Stimulated activated CD4-positive, alpha-beta T cell treated with anti-CD3 and anti-CD28 coated beads, TNF-alpha, amount 100 ng/mL, for 1 hour (primary cell): Measurements from ENCODE around the gene KLHL8.
"Not testable (repeated sequence)": the region's sequence is repeated elsewhere in the genome, so short reads cannot be mapped to it uniquely, and the experiment has no call there.

Experiments
- DNase-seq, 3 donors: peaks; one replicate each; pipeline ENCODE4 v3.0.0-alpha.2; 2020; ENCODE audit warnings: low read depth in 3 of 3, low spot score in 1 of 3

Gene KLHL8

GRCh38 chr4:87228262-87228860, 7.9 kb upstream of the KLHL8 start:
- DNase-seq = no peak

DNA sequence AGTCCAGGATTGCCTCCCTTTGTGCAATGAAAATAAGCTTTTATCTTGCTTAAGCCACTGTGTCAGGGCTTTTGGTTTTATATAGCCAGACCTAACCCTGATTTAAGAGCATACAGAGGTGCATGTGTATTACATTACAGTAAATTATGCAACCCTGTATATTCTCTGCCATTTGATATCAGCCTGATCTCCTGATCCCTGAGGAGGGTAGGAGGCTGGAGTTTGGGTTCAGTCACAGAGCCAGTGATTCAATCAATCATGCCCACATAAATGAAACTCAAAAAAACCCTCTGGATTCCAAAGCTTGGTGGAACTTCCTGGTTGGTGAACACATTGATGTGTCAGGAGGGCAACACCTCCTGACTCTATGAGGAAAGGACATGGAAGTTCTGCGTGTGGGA, 7.3 kb upstream of the KLHL8 start:
- no peak for DNase-seq

DNA sequence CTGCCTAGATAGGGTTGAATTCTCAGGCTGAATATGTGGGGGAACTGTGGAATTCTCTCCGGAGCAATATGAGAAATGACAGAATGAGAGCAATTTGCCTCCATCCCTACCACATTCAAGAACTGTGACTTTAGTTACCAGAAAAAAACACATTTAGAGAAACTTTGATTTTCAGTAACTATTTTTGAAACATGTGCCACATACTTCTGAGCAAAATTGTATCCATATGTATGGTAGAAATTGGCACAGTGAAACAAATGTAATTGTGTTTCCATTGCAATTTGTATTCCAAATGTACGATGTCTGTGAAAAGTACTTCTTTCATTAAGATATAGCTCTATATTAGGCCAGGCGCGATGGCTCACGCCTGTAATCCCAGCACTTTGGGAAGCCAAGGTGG, 5.5 kb upstream of the KLHL8 start:
- DNase-seq = no peak

DNA sequence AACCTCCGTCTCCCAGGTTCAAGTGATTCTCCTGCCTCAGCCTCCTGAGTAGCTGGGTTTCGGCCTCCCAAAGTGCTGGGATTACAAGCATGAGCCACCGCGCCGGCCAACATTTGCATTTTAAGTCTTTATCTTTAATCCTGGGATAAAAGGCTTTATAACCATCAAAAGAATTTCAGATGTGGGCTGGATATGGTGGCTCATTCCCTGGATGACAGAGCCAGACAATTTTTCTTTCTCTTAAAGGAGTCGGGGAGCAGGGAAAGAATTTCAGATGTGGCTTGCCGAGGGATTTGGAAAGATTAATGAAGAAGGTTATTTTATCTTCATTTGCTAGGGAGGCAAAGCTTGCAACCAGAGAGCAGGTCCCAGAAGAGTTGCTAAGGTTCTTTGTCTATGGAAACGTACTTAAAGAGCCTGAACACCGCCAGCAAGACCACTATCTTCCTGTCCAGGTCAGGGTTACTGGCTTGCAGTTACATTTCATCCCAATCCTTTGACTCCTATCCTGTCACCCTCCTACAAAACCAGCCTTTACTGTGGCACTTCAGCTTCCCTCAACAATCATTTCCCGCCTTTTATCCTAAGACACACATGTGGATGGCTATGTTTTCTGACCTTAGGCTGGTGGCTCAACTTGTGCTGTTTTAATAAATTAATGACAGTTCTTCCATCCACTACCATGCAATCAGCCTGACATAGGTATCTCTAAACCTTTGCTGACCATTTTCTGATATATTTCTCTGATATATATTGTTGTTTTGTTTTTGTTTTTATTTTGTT, 3.9 kb upstream of the KLHL8 start:
- DNase-seq = no peak

DNA sequence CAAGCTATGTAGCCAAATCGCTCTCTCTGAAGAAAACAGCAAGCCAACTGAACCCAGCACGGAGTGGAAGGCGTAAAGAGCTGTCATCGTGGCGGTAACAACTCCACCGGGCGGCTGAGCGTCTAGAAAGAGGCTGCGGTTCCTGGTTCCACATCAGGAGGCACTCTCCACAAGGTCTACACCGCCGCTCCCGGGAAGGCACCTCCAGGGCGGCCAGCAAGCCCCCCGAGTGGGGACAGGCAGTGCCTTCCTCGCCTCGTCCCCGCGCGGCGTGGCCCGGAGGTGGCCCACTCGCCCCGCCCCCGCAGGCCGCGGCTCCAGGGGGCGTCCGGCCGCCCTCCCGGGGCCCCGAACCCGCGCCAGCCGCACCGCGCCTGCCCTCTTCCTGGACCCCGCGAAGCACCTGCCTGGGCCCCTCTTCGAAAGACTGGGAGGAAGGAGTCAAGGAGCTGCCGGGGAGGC, 755 bp downstream of the KLHL8 start:
- DNase-seq = peak in 2 of 3 donors; percentile 5 to 28

GRCh38 chr4:87217235-87217763, 3.1 kb downstream of the KLHL8 start:
- not testable (repeated sequence) for DNase-seq

DNA sequence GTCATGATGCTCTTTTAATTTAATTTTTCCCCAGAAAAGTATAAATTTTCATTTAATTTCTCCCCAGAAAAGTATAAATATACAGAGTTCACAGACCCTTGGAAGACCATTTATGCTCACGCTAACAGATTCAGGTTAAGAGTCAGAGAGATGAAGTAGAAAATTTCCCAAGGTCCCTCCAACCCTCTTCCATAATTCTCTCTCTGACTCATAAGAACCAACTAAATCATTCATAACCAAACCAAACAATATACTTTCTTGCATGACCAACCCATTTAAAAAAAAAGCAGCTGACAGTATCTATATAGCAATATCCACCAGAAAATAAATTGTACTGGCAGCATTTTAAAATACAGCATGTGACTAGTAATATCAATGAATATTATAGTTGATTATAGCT, 3.9 kb downstream of the KLHL8 start:
- no peak for DNase-seq

DNA sequence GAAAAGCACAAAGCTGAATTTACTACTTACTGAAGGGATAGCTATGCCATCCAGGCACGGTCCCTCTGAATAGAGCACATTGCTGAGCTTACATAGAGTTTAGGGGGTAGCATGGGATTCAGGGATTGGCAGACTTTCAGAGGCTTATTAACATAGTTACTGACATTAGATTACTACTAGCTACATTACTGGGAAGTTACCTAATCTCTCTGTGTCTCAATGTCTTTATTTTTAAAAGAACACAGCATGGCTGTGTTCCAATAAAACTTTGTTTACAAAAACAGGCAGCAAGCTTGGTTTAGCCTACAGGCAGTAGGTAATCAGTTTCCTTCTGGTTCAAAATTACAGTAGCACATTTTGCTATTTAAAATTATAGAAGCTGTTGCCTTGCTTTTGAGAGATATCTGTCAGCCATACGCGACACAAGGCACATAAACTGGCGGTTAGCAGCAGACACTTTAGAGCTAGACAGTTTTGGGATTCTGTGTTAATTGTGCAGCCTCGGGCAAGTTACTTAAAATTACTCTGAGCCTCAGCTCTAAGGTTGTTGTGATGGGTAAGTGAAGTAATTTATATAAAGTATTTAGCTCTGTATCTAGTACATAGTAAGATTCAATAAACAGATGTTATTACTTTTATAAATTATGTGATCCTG, 6.9 kb downstream of the KLHL8 start:
- DNase-seq = no peak

DNA sequence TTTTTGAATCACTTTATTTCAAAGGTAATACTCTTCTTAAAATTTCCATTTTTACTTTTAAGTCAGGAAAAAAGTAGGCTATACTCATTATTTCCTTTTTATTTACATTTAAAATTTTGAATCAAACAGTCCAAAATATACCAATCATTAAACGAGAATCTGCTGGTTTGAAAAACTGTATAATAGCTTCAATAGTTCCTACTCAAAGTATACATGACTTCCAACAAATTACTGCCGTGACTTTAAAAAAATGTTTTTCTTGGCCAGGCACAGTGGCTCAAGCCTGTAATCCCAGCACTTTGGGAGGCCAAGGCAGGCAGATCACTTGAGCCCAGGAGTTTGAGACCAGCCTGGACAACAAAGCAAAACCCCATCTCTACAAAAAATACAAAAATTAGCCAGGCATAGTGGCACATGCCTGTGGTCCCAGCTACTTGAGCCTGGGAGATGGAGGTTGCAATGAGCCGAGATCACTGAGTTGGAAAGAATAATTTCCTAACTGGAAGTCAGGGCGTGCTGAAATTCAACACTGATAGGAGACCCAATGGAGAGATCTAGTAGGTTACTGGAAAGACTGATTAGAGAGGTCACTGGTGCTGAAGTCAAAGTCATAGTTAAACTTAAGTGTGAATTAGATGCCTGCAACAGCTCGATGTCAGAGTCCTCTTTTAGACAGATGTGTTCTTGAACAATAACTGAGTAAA, 9.0 kb downstream of the KLHL8 start:
- no peak for DNase-seq

DNA sequence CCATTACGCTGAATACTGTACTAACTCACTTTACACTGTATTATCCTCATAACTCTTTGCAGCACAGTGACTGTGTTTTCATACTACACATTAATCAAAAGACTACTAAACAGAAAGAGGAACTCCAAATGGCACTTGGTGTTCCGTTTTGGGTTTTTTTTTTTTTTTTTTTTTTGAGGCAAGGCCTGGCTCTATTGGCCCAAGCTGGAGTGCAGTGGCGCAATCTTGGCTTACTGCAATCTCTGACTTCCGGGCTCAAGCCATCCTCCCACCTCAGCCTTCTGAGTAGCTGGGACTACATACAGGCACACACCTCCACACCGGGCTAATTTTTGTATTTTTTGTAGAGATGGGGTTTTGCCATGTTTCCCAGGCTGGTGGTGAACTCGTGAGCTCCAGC, 10.7 kb downstream of the KLHL8 start:
- DNase-seq = no peak

- DNase-seq = no peak
Measured at GRCh38 chr4:87209182-87209581, 11.2 kb downstream of the KLHL8 start.

GRCh38 chr4:87204559-87204958, 15.9 kb downstream of the KLHL8 start:
- no peak for DNase-seq

- DNase-seq = no peak
Measured at GRCh38 chr4:87196927-87197326, 23.5 kb downstream of the KLHL8 start.

GRCh38 chr4:87196146-87196545, 24.3 kb downstream of the KLHL8 start:
- no peak for DNase-seq

DNA sequence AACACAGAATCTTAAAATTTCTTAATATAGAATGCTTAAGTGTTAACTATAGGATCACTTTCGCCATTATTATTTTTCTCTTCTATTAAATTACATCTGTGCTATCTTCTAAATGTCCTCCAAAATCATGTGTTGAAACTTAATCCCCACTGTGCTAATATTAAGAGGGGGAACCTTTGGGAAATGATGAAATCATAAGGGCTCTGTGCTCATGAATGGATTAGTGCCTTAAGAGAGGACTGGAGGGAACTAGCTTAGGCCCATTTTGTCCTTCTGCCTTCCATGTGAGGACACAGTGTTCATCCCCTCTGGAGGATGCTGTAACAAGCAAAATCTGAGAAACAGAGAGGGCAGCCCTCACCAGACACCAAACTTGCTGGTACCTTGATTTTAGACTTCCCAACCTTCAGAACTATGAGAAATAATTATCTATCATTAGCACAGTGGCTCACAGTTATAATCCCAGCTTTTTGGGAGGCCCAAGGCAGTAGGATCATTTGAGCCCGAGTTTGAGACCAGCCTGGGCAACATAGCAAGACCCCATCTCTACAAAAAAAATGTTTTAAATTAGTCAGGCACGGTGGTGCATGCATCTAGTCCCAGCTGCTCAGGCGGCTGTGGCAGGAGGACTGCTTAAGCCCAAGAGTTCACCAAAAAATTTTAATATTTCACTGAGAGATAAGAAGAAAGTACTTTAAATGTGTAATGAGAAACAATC, 26.3 kb downstream of the KLHL8 start:
- no peak for DNase-seq

- DNase-seq = no peak
Measured at GRCh38 chr4:87192145-87192919, 28.1 kb downstream of the KLHL8 start.

GRCh38 chr4:87188932-87189331, 31.5 kb downstream of the KLHL8 start:
- no peak for DNase-seq

GRCh38 chr4:87188048-87188447, 32.4 kb downstream of the KLHL8 start:
- no peak for DNase-seq

DNA sequence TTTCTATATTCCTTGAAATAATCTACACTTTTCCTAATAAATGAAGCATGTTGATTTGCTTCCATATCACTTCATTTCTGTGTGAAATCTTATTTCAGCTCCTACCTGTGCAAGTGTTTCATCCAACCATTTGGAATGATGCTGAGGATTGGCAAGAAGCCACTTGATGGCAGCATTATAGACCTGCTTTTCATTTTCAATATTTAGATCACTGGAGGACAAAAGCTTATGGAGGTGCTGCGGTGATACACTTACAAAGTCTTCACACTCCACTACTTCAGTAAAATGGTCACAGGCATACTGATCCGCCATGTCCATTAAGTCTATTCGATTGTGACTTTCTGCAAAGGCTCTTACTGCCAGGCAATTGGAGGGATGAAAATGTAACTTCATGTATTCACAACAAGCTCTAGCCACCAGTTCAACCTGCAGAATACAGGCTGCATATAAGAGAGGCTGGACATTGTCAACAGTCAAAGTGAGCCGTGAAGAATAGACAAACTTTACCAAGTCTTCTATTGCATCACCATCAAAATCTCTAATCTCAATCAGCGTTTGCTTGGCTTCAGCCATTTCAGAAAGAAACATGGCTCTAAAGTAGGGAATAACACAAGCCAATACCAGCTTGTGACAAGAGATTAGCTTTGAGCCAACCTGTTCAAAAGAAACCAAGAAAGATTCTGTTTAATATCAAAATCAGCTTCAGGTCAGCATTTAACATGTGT, 35.1 kb downstream of the KLHL8 start:
- DNase-seq = no peak
